Amygdala (tissue), 56 donors: Measurements from ENCODE around the gene KIF18A.

Source experiments
- DNase-seq, 56 donors: peaks; one replicate each; lab custom pipeline; 2025; lab: John Stamatoyannopoulos, UW

The KIF18A gene

GRCh38 chr11:28049338-28050216 lies 58.4 kb downstream of the KIF18A start:
- no peak for DNase-seq

- no peak for DNase-seq
Observed at GRCh38 chr11:28048812-28049211, 59.1 kb downstream of the KIF18A start.

GRCh38 chr11:28043930-28044709 lies 63.8 kb downstream of the KIF18A start:
- no peak for DNase-seq

GRCh38 chr11:28040384-28040783 lies 67.6 kb downstream of the KIF18A start:
- no peak for DNase-seq

GRCh38 chr11:28038775-28039174 lies 69.2 kb downstream of the KIF18A start:
- DNase-seq = no peak

GRCh38 chr11:28026634-28027290 lies 81.2 kb downstream of the KIF18A start:
- DNase-seq = no peak

GRCh38 chr11:28017816-28018215 lies 90.1 kb downstream of the KIF18A start:
- no peak for DNase-seq

- no peak for DNase-seq
Observed at GRCh38 chr11:28011813-28012212, 96.1 kb downstream of the KIF18A start.

GRCh38 chr11:28009996-28010395 lies 98.0 kb downstream of the KIF18A start:
- no peak for DNase-seq

- DNase-seq = no peak
Observed at GRCh38 chr11:28009388-28009787, 98.6 kb downstream of the KIF18A start.

GRCh38 chr11:28003615-28004014 lies 104.3 kb downstream of the KIF18A start:
- no peak for DNase-seq

- DNase-seq = no peak
Observed at GRCh38 chr11:27998552-27998951, 109.4 kb downstream of the KIF18A start.

- no peak for DNase-seq
Observed at GRCh38 chr11:27997344-27997743, 110.6 kb downstream of the KIF18A start.

GRCh38 chr11:27996066-27996465 lies 111.9 kb downstream of the KIF18A start:
- no peak for DNase-seq

GRCh38 chr11:27995083-27995482 lies 112.9 kb downstream of the KIF18A start:
- no peak for DNase-seq

- DNase-seq = no peak
Observed at GRCh38 chr11:27991736-27992135, 116.2 kb downstream of the KIF18A start.

GRCh38 chr11:27977527-27977926 lies 130.4 kb downstream of the KIF18A start:
- DNase-seq = no peak

GRCh38 chr11:27977031-27977430 lies 130.9 kb downstream of the KIF18A start:
- DNase-seq = no peak

- DNase-seq = no peak
Observed at GRCh38 chr11:27976262-27976661, 131.7 kb downstream of the KIF18A start.

- DNase-seq = no peak
Observed at GRCh38 chr11:27973851-27974536, 134.0 kb downstream of the KIF18A start.
